GM21786 (cell line): Measurements from ENCODE around the gene MLLT6.

Source experiments
- ATAC-seq: cut with Tn5 transposase; IDR thresholded peaks from one replicate; pipeline ENCODE4 v1.9.1; 2021; ENCODE audit not compliant: unreplicated experiment

The MLLT6 gene

GRCh38 chr17:38753071-38753506 lies 48.0 kb downstream of the MLLT6 start:
- no peak for ATAC-seq

- ATAC-seq, result no peak
Measured at GRCh38 chr17:38761612-38762011, 56.5 kb downstream of the MLLT6 start.

GRCh38 chr17:38762231-38762630 lies 57.2 kb downstream of the MLLT6 start:
- no peak for ATAC-seq

GRCh38 chr17:38766341-38766740 lies 61.3 kb downstream of the MLLT6 start:
- ATAC-seq, result no peak

GRCh38 chr17:38768417-38768816 lies 63.3 kb downstream of the MLLT6 start:
- ATAC-seq, result no peak

GRCh38 chr17:38773258-38773657 lies 68.2 kb downstream of the MLLT6 start:
- ATAC-seq, result no peak

- ATAC-seq, result no peak
Measured at GRCh38 chr17:38777641-38778250, 72.7 kb downstream of the MLLT6 start.
